K562 (cell line): ENCODE data around the gene BRD4. TPM values are rescaled to one million over a fixed set of nuclear protein-coding genes. Genes with fewer than 3 reads are reported as not detected.

Experiments used
- ATAC-seq: fragments of 200-7000 bp; cut with Tn5 transposase; 3 replicates; pipeline ENCODE4 v1.9.1; 2020; ENCODE audit warnings: moderate library complexity
- BruUV-seq: library from RNA; stranded (reverse); fragments of 400-500 nt; replicated peaks from 2 replicates; lab custom pipeline; 2021; lab: Mats Ljungman, UMichigan
- CTCF ChIA-PET: fragments of 300-600 bp; formaldehyde crosslinking; extraction: SDS; loops from one replicate; lab custom pipeline; 2021; ENCODE audit warnings: low intra/inter-chr PET ratio; lab: Yijun Ruan, JAX
- POLR2A ChIA-PET: fragments of 300-600, 350-650 bp; sonication (Branson Sonifier 250); formaldehyde crosslinking; extraction: SDS; loops from one replicate; lab custom pipeline; 2021; ENCODE audit warnings: antibody characterized with exemption, inconsistent platforms; lab: Yijun Ruan, JAX
- DNase-seq, 4 experiments: peaks; one replicate each; pipeline versions ENCODE4 v3.0.0 to v3.0.0-alpha.2; 2011 to 2018; ENCODE audit warnings: low spot score in 3 of 4, mixed read lengths in 3 of 4; ENCODE audit errors: extremely low read depth in 1 of 4
- FAIRE-seq: peaks from 2 replicates; lab custom pipeline; 2011; peaks lifted over from hg19 to GRCh38; lab: Jason Lieb, UNC
- H2AFZ ChIP-seq: 2 replicates; pipeline ENCODE4 v1.6.0; 2011; ENCODE audit warnings: low read depth, low read length, control low read depth, inconsistent platforms
- H3K27ac ChIP-seq: fragments of 200-600 bp; 3 replicates; pipeline ENCODE4 v1.8.0; 2011; ENCODE audit warnings: low read depth, mild to moderate bottlenecking, control low read depth, inconsistent platforms, low read length, moderate library complexity, mixed read lengths; ENCODE audit errors: extremely low read depth
- H3K27me3 ChIP-seq, 2 experiments: fragments of 300-600 bp in 1 of 2; 2 replicates in 1 of 2; 3 replicates in 1 of 2; pipeline versions ENCODE4 v1.6.0 to v1.8.0; 2011; ENCODE audit warnings: inconsistent platforms in 2 of 2, low read length in 2 of 2, mild to moderate bottlenecking in 1 of 2, mixed read lengths in 1 of 2, moderate library complexity in 1 of 2; ENCODE audit not compliant: control insufficient read depth in 2 of 2, insufficient read depth in 2 of 2
- H3K36me3 ChIP-seq: fragments of 300-600 bp; 3 replicates; pipeline ENCODE4 v1.8.0; 2011; ENCODE audit warnings: mild to moderate bottlenecking, low read length, inconsistent platforms; ENCODE audit not compliant: control insufficient read depth, insufficient read depth
- H3K4me1 ChIP-seq, 2 experiments: fragments of 200-600 bp in 1 of 2; replicated peaks in 1 of 2; 2 replicates in 1 of 2; 3 replicates in 1 of 2; pipeline versions ENCODE4 v1.5.1 to v1.8.0; 2011; ENCODE audit warnings: inconsistent platforms in 2 of 2, low read length in 2 of 2, mild to moderate bottlenecking in 1 of 2, mixed read lengths in 1 of 2, moderate library complexity in 1 of 2; ENCODE audit not compliant: control insufficient read depth in 2 of 2, insufficient read depth in 2 of 2
- H3K4me2 ChIP-seq: 2 replicates; pipeline ENCODE4 v1.6.1; 2011; ENCODE audit warnings: low read length, control low read depth, inconsistent platforms, mixed read lengths; ENCODE audit not compliant: insufficient read depth
- H3K4me3 ChIP-seq: fragments of 200-600 bp; sonication (generic), shearing (Covaris generic); 2 replicates; pipeline ENCODE4 v1.5.1; 2016; ENCODE audit warnings: control low read depth, inconsistent platforms
- H3K79me2 ChIP-seq: fragments of 200-600 bp; 3 replicates; pipeline ENCODE4 v1.8.0; 2011; ENCODE audit warnings: low read length, inconsistent platforms; ENCODE audit not compliant: control insufficient read depth, insufficient read depth
- H3K9ac ChIP-seq, 2 experiments: 2 replicates each; pipeline versions ENCODE4 v1.6.0 to v1.6.1; 2011; ENCODE audit warnings: low read depth in 2 of 2, low read length in 2 of 2, control low read depth in 1 of 2, inconsistent platforms in 1 of 2, mild to moderate bottlenecking in 1 of 2, mixed read lengths in 1 of 2; ENCODE audit not compliant: insufficient read depth in 1 of 2
- H3K9me1 ChIP-seq: one replicate; pipeline ENCODE4 v1.6.0; 2011; ENCODE audit warnings: inconsistent platforms, mild to moderate bottlenecking, low read length, moderate library complexity; ENCODE audit not compliant: control insufficient read depth, insufficient read depth
- H3K9me3 ChIP-seq: replicated peaks from 2 replicates; pipeline ENCODE4 v1.5.1; 2011; ENCODE audit warnings: low read depth, low read length, inconsistent platforms; ENCODE audit not compliant: control insufficient read depth, insufficient read depth
- H4K20me1 ChIP-seq: replicated peaks from 2 replicates; pipeline ENCODE4 v1.6.1; 2011; ENCODE audit warnings: low read length, inconsistent platforms, mixed read lengths; ENCODE audit not compliant: control insufficient read depth, insufficient read depth
- BRF1 ChIP-seq: IDR thresholded peaks from 3 replicates; pipeline ENCODE4 v1.6.1; 2011; ENCODE audit warnings: borderline replicate concordance, mild to moderate bottlenecking; ENCODE audit not compliant: insufficient read length; ENCODE audit errors: extremely low read depth
- CBX5 ChIP-seq: IDR thresholded peaks from 2 replicates; pipeline ENCODE4 v1.6.1; 2014; ENCODE audit warnings: low read depth, borderline replicate concordance
- CREM ChIP-seq: IDR thresholded peaks from 2 replicates; pipeline ENCODE4 v1.6.1; 2014; ENCODE audit warnings: antibody characterized with exemption, low read depth
- DNMT1 ChIP-seq: fragments of 450-650 bp; IDR thresholded peaks from 2 replicates; pipeline ENCODE4 v1.6.1; 2016; ENCODE audit warnings: antibody characterized with exemption, mild to moderate bottlenecking
- HDAC3 ChIP-seq: fragments of 450-650 bp; IDR thresholded peaks from 2 replicates; pipeline ENCODE4 v1.6.1; 2018; ENCODE audit warnings: borderline replicate concordance, mild to moderate bottlenecking, moderate library complexity; ENCODE audit not compliant: partially characterized antibody
- MEF2D ChIP-seq: conservative IDR thresholded peaks from 2 replicates; pipeline ENCODE4 v1.6.1; 2016; ENCODE audit warnings: low read depth, missing genetic modification characterization, missing compliant biosample characterization
- PRPF4 ChIP-seq: fragments of 200-400 bp; formaldehyde crosslinking; IDR thresholded peaks from one replicate; pipeline ENCODE4 v1.6.1; 2017; ENCODE audit warnings: low read length, low read depth, mild to moderate bottlenecking; ENCODE audit not compliant: insufficient read depth, poor library complexity, severe bottlenecking
- RUNX1 ChIP-seq: sonication (generic); IDR thresholded peaks from 2 replicates; pipeline ENCODE4 v1.6.1; 2016; ENCODE audit warnings: antibody characterized with exemption, low read depth
- SMARCA5 ChIP-seq: fragments of 450-650 bp; IDR thresholded peaks from 2 replicates; pipeline ENCODE4 v1.6.1; 2016
- ZBTB11 ChIP-seq, 3 experiments: fragments of 200-800 bp in 1 of 3; fragments of 250-450 bp in 1 of 3; fragments of 450-650 bp in 1 of 3; sonication (Bioruptor Pico) in 1 of 3; sonication (Bioruptor generic) in 1 of 3; formaldehyde crosslinking in 1 of 3; IDR thresholded peaks; 2 replicates each; pipeline versions ENCODE4 v1.6.1 to v1.8.0; 2016 to 2022; ENCODE audit warnings: mild to moderate bottlenecking in 2 of 3, missing genetic modification characterization in 2 of 3, missing compliant biosample characterization in 1 of 3, moderate library complexity in 1 of 3
- ZNF324 ChIP-seq: fragments of 250-450 bp; sonication (Bioruptor Pico); IDR thresholded peaks from 2 replicates; pipeline ENCODE4 v1.4.0; 2020; ENCODE audit warnings: mild to moderate bottlenecking
- ZNF507 ChIP-seq: conservative IDR thresholded peaks from 2 replicates; pipeline ENCODE4 v1.6.1; 2017; ENCODE audit warnings: missing genetic modification characterization, missing compliant biosample characterization
- ZNF57 ChIP-seq: fragments of 450-650 bp; formaldehyde crosslinking; IDR thresholded peaks from 2 replicates; pipeline ENCODE4 v1.4.0; 2020; ENCODE audit warnings: mild to moderate bottlenecking, moderate library complexity
- ZNF79 ChIP-seq: fragments of 250-450 bp; sonication (Bioruptor Pico); IDR thresholded peaks from 2 replicates; pipeline ENCODE4 v1.4.0; 2020; ENCODE audit warnings: low read depth, mild to moderate bottlenecking, moderate library complexity
- ZSCAN32 ChIP-seq: fragments of 450-650 bp; formaldehyde crosslinking; IDR thresholded peaks from 2 replicates; pipeline ENCODE4 v1.4.0; 2020; ENCODE audit warnings: mild to moderate bottlenecking, moderate library complexity
- WGBS: fragments of 100-300 bp; shearing (Covaris generic); methylation state at CpG from one replicate; pipeline ENCODE4 v1.1.6; 2016; ENCODE audit warnings: low coverage, mixed read lengths; ENCODE audit not compliant: insufficient coverage; ENCODE audit errors: missing lambda C conversion rate; 5-methylcytosine and 5-hydroxymethylcytosine counted together
- in situ Hi-C: fragments of 300-500 bp; cut with MboI; formaldehyde crosslinking; loops from 4 replicates; pipeline ENCODE4 v1.15.0; 2018; ENCODE audit warnings: inconsistent platforms, mixed read lengths
- intact Hi-C: fragments of 100-400 bp; cut with micrococcal nuclease; formaldehyde crosslinking; loops from 2 replicates; pipeline ENCODE4 v1.14.2; 2022
- polyA plus RNA-seq, 8 experiments: library from polyadenylated mRNA; depleted of rRNA in 4 of 8; stranded (reverse) in 5 of 8; unstranded in 3 of 8; fragments of >200 nt; fragmentation: Nextera tagmentation in 2 of 8; fragmentation: Illumina TruSeq in 1 of 8; extraction: Ambion mirVana in 2 of 8; extraction: Trizol in 1 of 8; gene quantifications; 2 replicates each; pipeline versions ENCODE4 v1.2.1 to v1.2.3, GENCODE V29; 2011 to 2014; ENCODE audit warnings: inconsistent platforms in 1 of 8, missing spikeins in 1 of 8
- total RNA-seq, 7 experiments: library from RNA; depleted of rRNA in 6 of 7; stranded (reverse); fragments of >200 nt in 6 of 7; fragmentation: Illumina TruSeq in 2 of 7; extraction: Trizol in 2 of 7; gene quantifications; 2 replicates each; pipeline versions ENCODE4 v1.2.1 to v1.2.3, GENCODE V29; 2011 to 2021; ENCODE audit warnings: low replicate concordance in 1 of 7
- TF ChIP-seq, protein P1 (sequence below): fragments of 450-650 bp; IDR thresholded peaks from 2 replicates; pipeline ENCODE4 v1.6.1; 2016; ENCODE audit warnings: low read depth, mild to moderate bottlenecking, moderate library complexity

Gene BRD4
- total and polyA plus RNA-seq, 9 of the 15 experiments (the other 6 are each of a cell fraction or from before 2014, with no cell fraction given): 1.8 to 105 (median 15.6) TPM

- ATAC-seq (no peak), FAIRE-seq (peak; percentile 67), DNase-seq (no peak)
- TF ChIP-seq CBX5 (no peak), ZNF324 (CRISPR knock-in tag) (no peak), ZNF79 (CRISPR knock-in tag) (no peak), ZBTB11 (CRISPR knock-in tag; IDR thresholded peaks at IDR 0.05) (no peak), DNMT1 (no peak), HDAC3 (no peak), PRPF4 (no peak), RUNX1 (no peak), ZSCAN32 (CRISPR knock-in tag) (no peak), CREM (no peak), ZNF57 (CRISPR knock-in tag) (no peak), MEF2D (tag) (no peak), ZNF507 (tag) (no peak), SMARCA5 (no peak), BRF1 (no peak)
- TF ChIP-seq, protein P1, sequence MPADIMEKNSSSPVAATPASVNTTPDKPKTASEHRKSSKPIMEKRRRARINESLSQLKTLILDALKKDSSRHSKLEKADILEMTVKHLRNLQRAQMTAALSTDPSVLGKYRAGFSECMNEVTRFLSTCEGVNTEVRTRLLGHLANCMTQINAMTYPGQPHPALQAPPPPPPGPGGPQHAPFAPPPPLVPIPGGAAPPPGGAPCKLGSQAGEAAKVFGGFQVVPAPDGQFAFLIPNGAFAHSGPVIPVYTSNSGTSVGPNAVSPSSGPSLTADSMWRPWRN: no peak
- no peak overlapping the region for H3K4me2 ChIP-seq
- BruUV-seq: no TSS peak
- no peaks in the 10 kb centered on the region for H3K9me3 ChIP-seq
- H3K27me3 ChIP-seq: no peaks in the 10 kb centered on the region
- H3K4me1 ChIP-seq: peaks cover 12% of the 10 kb centered on the region in 2 experiments; a peak in 4 of 5 replicates
- in situ Hi-C loops: no loop called here
- ChIA-PET CTCF (no interaction called here), POLR2A (interaction anchor here (1.4 to 1.9 kb wide), 4 partner anchors 10 to 19 kb away, joined by 3 to 8 read pairs (median 6); no protein-coding TSS in a partner anchor)
- no peak overlapping the region for H3K9ac ChIP-seq
- H4K20me1 ChIP-seq: peaks cover 85% of the 10 kb centered on the region
- peaks cover 98% of the 10 kb centered on the region for H3K79me2 ChIP-seq
- no peak overlapping the region for H3K4me3 ChIP-seq
- H2AFZ ChIP-seq: no peak overlapping the region
- peaks cover 27% of the 10 kb centered on the region for H3K36me3 ChIP-seq
- peaks cover 3% of the 10 kb centered on the region for H3K9me1 ChIP-seq
- intact Hi-C loops: no loop called here
- WGBS: 80% methylated on average over 6 of the region's 6 CpGs
- no peak overlapping the region for H3K27ac ChIP-seq
Observed at GRCh38 chr19:15318241-15318691, 14.1 kb downstream of the BRD4 start.
